Body of pancreas (tissue), 4 donors: ENCODE data around the gene VPS72. TPM values are rescaled to one million over a fixed set of nuclear protein-coding genes. Genes with fewer than 3 reads are reported as not detected.

ENCODE experiments used
- ATAC-seq: fragments of 150-250 bp; one replicate; pipeline ENCODE4 v1.9.1; 2016
- DNase-seq, 4 donors: peaks; one replicate each; pipeline ENCODE4 v3.0.0-alpha.2; 2019
- H3K27ac ChIP-seq, 4 donors: fragments of 200-600 bp; sonication (generic); 1 replicate in 3 of 4; 2 replicates in 1 of 4; pipeline versions ENCODE4 v1.5.1 to v1.6.1; 2016 to 2019; ENCODE audit warnings: mild to moderate bottlenecking in 1 of 4, mixed read lengths in 1 of 4, moderate library complexity in 1 of 4
- H3K27me3 ChIP-seq, 2 donors: fragments of 200-600 bp; sonication (generic); one replicate each; pipeline ENCODE4 v1.6.0; 2016; ENCODE audit warnings: mild to moderate bottlenecking in 1 of 2
- H3K36me3 ChIP-seq, 2 donors: fragments of 200-600 bp; sonication (generic); replicated peaks in 1 of 2; 2 replicates each; pipeline ENCODE4 v1.5.1; 2016; ENCODE audit warnings: low read depth in 2 of 2; ENCODE audit not compliant: insufficient read depth in 1 of 2
- H3K4me1 ChIP-seq: fragments of 200-600 bp; sonication (generic); one replicate; pipeline ENCODE4 v1.6.0; 2016
- H3K4me3 ChIP-seq, 2 donors: fragments of 200-600 bp; sonication (generic); 1 replicate in 1 of 2; 2 replicates in 1 of 2; pipeline ENCODE4 v1.5.1; 2016 to 2019
- H3K9me3 ChIP-seq, 3 donors: fragments of 200-600 bp; sonication (generic); 1 replicate in 2 of 3; 2 replicates in 1 of 3; pipeline ENCODE4 v1.5.1; 2016
- CTCF ChIP-seq, 7 experiments: fragments of 450-650 bp in 4 of 7; fragments of 200-600 bp in 3 of 7; sonication (generic) in 3 of 7; IDR thresholded peaks; one replicate each; pipeline ENCODE4 v1.5.1; 2016 to 2019; ENCODE audit warnings: antibody characterized with exemption in 7 of 7
- POLR2A ChIP-seq, 3 donors: fragments of 450-650 bp; IDR thresholded peaks; one replicate each; pipeline ENCODE4 v1.6.1; 2016; ENCODE audit warnings: antibody characterized with exemption in 3 of 3, mild to moderate bottlenecking in 2 of 3
- WGBS, 2 donors: methylation state at CpG; one replicate each; pipeline ENCODE4 v1.1.5; 2017; 5-methylcytosine and 5-hydroxymethylcytosine counted together
- intact Hi-C: fragments of 100-400 bp; cut with DNase I; formaldehyde crosslinking; loops from one replicate; pipeline ENCODE4 v1.15.1; 2023
- total RNA-seq, 2 donors: library from RNA; depleted of rRNA; stranded (reverse); fragments of >200 nt; gene quantifications; one replicate each; pipeline ENCODE4 v1.1.0, GENCODE V29; 2016

VPS72 gene
- total RNA-seq, 2 donors from 2014 or later: 6.9 to 19.2 TPM

- no peak for TF ChIP-seq CTCF (IDR thresholded peaks at IDR 0.05)
- WGBS, 2 donors: 59 to 82% methylated on average over 5 of the region's 5 CpGs
- H3K9me3 ChIP-seq: no peaks in the 10 kb centered on the region
- no peak overlapping the region for H3K27ac ChIP-seq
- H3K36me3 ChIP-seq: no peaks in the 10 kb centered on the region
- no peaks in the 10 kb centered on the region for H3K27me3 ChIP-seq
- intact Hi-C loops: no loop called here
- H3K4me1 ChIP-seq: peaks cover 21% of the 10 kb centered on the region
- H3K4me3 ChIP-seq: no peak overlapping the region
- no peak for ATAC-seq
- no peak for DNase-seq
Measured at GRCh38 chr1:151143986-151144385, 46.0 kb downstream of the VPS72 start.

- no peak overlapping the region for H3K4me3 ChIP-seq
- no peaks in the 10 kb centered on the region for H3K36me3 ChIP-seq
- DNase-seq (no peak), ATAC-seq (no peak)
- WGBS, 2 donors: 75 to 85% methylated on average over 6 to 7 of the region's 7 CpGs
- no peak for TF ChIP-seq POLR2A (IDR thresholded peaks at IDR 0.05)
- TF ChIP-seq CTCF (IDR thresholded peaks at IDR 0.05): no peak
- intact Hi-C loops: no loop called here
- H3K4me1 ChIP-seq: peaks cover 21% of the 10 kb centered on the region
- H3K27me3 ChIP-seq: no peaks in the 10 kb centered on the region
- H3K9me3 ChIP-seq: no peaks in the 10 kb centered on the region
- no peak overlapping the region for H3K27ac ChIP-seq
Measured at GRCh38 chr1:151143057-151143435, 47.0 kb downstream of the VPS72 start.

GRCh38 chr1:151142411-151143056, 47.5 kb downstream of the VPS72 start:
- intact Hi-C loops: no loop called here
- 45 to 73% methylated on average over 2 to 5 of the region's 5 CpGs for WGBS, 2 donors
- ATAC-seq: no peak
- Histone ChIP-seq H3K27ac (no peak overlapping the region), H3K9me3 (no peaks in the 10 kb centered on the region), H3K27me3 (no peaks in the 10 kb centered on the region), H3K36me3 (no peaks in the 10 kb centered on the region), H3K4me1 (peaks cover 21% of the 10 kb centered on the region), H3K4me3 (no peak overlapping the region)
- TF ChIP-seq CTCF (IDR thresholded peaks at IDR 0.05) (no peak), POLR2A (IDR thresholded peaks at IDR 0.05) (no peak)
- no peak for DNase-seq

GRCh38 chr1:151137789-151138188, 52.2 kb downstream of the VPS72 start:
- no peak for DNase-seq
- Histone ChIP-seq H3K36me3 (no peaks in the 10 kb centered on the region), H3K4me1 (peaks cover under 1% of the 10 kb centered on the region), H3K9me3 (no peaks in the 10 kb centered on the region), H3K4me3 (no peak overlapping the region), H3K27ac (no peak overlapping the region), H3K27me3 (peaks cover 0 to 2% of the 10 kb centered on the region in 2 donors)
- no peak for ATAC-seq
- TF ChIP-seq CTCF (IDR thresholded peaks at IDR 0.05): no peak
- no peak for TF ChIP-seq POLR2A (IDR thresholded peaks at IDR 0.05)
- intact Hi-C loops: no loop called here
- WGBS, 2 donors: 88 to 97% methylated on average over 6 to 7 of the region's 7 CpGs
